ENCODE measurements around the gene HOXA7.

HOXA7 gene

GRCh38 chr7:27116031-27116961 lies 40.2 kb downstream of the HOXA7 start:
- no peak for DNase-seq

- DNase-seq: no peak
These were observed 41.1 kb downstream of the HOXA7 start for GRCh38 chr7:27115221-27116026.

DNA sequence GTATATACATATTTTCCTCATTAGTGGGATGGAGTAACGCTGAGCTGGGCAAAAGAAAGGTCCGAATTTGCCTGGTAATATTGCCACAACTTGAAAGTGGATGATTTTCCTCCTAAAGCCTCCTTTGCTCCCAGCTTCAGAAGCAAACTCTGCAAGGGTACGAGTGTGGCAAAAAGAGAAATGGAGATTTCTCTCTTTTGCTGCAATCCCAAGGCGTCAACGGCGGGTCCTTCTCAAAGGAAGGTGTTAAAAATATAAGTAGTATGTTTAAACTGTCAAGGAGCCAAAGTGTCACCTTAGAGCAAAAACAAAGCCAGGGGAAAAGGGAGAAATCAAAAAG lies 41.6 kb downstream of the HOXA7 start:
- no peak for DNase-seq

GRCh38 chr7:27113991-27114769 lies 42.3 kb downstream of the HOXA7 start:
- DNase-seq: no peak

GRCh38 chr7:27112955-27113949 lies 43.2 kb downstream of the HOXA7 start:
- no peak for DNase-seq

- DNase-seq: no peak
These were observed 44.1 kb downstream of the HOXA7 start for GRCh38 chr7:27112361-27112760.

GRCh38 chr7:27111751-27112277 lies 44.7 kb downstream of the HOXA7 start:
- DNase-seq: no peak

DNA sequence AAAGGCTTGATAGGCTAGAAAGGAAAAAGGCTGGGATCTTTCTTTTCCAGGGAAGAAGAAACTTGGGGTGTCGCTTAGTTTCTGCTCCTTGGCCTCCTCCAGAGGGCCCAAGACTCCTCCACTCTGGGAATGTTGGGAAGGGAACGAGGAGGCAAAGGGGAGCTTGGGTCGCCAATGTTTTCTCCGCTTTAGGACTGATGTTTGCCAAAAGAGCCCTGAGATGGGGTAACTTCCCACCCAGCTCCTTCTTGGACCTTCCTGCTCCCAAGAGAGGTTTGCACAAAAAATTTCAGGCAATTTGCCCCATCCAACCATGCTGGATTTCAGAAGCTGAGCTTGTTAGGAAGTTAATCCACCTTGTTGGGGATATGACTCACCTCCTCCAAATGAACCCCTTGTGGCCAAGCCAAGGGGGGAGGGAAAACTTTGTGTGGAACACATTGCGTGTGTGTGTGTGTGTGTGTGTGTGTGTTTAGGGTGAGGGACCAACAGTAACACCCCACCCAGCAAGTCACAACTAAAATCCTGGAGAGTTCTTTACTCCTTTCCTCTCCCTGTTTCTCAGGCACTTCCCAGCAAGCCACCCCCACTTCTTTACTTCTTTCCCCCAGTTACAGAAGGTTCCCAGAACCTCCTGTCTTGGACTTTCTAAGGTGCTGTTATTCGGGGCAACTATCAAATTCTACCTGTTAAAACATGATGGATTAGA lies 45.3 kb downstream of the HOXA7 start:
- no peak for DNase-seq

GRCh38 chr7:27110186-27111031 lies 46.1 kb downstream of the HOXA7 start:
- no peak for DNase-seq

- DNase-seq: no peak
These were observed 46.8 kb downstream of the HOXA7 start for GRCh38 chr7:27109466-27110185.

- no peak for DNase-seq
These were observed 47.9 kb downstream of the HOXA7 start for GRCh38 chr7:27108390-27109127.

DNA sequence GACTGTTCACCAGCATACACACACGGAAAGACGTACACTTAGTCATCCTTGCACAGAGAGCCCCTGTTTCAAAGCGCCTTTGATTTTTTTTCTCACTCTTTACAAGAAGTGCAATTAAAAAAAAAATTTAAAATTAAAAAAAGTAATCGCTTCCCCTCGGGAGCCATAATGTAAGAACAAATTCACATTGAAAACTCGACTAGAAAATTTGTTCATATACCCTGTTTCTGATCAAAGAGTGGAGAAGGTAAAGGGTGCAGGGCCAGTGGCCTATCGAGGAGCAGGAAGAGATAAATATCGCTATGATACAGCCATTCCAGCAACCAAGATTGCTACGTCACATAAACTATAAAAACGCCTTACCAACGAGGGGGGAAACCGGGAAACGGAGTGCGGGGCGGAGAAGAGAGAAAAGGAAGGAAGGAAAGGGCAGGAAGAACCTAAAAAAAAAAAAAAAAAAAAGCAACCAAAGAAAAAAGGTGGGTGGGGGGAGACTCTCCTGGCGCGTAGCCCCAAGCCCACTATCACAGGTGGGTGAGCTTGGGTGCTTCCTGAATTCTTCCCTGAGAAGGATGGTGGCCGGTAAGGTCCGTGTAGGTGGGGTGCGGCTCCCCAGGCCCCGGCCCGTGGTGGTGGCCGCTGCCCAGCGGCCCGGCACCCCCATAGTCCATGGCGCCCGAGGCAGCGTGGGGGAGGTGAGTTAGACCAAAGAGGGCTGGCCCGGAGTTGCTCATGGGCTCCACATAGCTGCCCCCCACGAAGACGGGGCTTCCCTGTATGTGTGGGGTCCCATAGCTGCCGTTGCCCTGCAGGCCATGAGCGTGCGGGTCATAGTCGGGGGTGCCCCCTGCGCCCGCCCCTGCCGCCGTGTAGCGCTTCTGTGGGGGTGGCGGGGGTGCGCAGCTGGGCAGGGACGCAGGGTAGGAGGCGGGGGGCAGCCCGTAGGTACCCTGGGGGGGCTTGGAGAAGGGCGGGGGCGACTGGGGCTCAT lies 48.8 kb downstream of the HOXA7 start:
- no peak for DNase-seq

GRCh38 chr7:27106901-27107240 lies 49.6 kb downstream of the HOXA7 start:
- no peak for DNase-seq

DNA sequence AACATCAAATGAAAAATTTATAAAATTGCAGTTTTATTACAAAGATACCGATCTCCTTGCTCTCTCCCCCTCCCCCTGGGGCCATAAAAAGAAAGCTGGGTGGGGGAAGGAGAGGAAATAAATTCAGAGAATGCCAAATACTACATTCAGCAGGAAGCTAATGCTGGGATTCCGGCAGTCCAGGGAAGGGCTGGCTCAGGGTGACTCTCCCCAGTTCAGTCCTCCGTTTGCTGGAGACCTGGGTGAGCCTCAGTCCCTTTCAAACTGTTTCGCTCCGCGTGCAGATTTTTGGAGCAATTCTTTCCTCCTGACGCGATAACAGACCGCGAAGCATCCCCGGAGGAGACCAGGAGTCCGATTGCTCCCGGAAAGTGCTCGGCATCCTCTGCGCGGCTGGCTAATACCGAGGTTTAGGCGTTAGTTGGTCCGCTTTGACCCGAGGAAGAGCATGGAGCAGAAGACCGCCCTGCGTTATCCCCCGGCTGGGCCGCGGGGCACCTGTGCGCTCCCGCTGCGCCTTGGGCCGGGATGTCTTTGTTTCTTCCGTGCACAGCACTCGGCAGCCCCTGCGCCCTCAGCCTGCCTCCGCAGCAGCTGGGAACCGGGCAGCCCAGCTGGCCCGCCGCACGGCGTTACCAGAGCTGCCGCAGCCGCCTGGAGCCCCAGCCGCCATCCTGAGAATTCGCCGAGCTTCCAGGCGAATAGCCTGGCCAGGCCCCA lies 50.1 kb downstream of the HOXA7 start:
- no peak for DNase-seq

- no peak for DNase-seq
These were observed 51.0 kb downstream of the HOXA7 start for GRCh38 chr7:27105301-27106031.

Data from CD4-positive, alpha-beta T cell treated with Interleukin-6 for 4 hours (primary cell).